Skeletal muscle satellite cell (primary cell): ENCODE data around the gene KCNQ1.

ENCODE experiments used
- H3K27me3 ChIP-seq: 2 replicates; pipeline ENCODE4 v1.7.0; 2013; ENCODE audit warnings: low read length; ENCODE audit not compliant: control insufficient read depth, insufficient read depth
- H3K36me3 ChIP-seq: 2 replicates; pipeline ENCODE4 v1.7.0; 2013; ENCODE audit warnings: mild to moderate bottlenecking, control low read depth, low read length; ENCODE audit not compliant: insufficient read depth
- H3K4me1 ChIP-seq: 2 replicates; pipeline ENCODE4 v1.7.0; 2013; ENCODE audit warnings: low read length; ENCODE audit not compliant: control insufficient read depth, insufficient read depth
- H3K4me2 ChIP-seq: 2 replicates; pipeline ENCODE4 v1.7.0; 2013; ENCODE audit warnings: mild to moderate bottlenecking, low read length
- H3K4me3 ChIP-seq: 2 replicates; pipeline ENCODE4 v1.7.0; 2013; ENCODE audit warnings: low read length
- H3K9ac ChIP-seq: 2 replicates; pipeline ENCODE4 v1.7.0; 2013; ENCODE audit warnings: mild to moderate bottlenecking, low read depth, low read length, moderate library complexity
- H3K9me3 ChIP-seq: replicated peaks from 2 replicates; pipeline ENCODE4 v1.7.0; 2013; ENCODE audit warnings: mild to moderate bottlenecking, control low read depth, low read length

Gene KCNQ1

DNA sequence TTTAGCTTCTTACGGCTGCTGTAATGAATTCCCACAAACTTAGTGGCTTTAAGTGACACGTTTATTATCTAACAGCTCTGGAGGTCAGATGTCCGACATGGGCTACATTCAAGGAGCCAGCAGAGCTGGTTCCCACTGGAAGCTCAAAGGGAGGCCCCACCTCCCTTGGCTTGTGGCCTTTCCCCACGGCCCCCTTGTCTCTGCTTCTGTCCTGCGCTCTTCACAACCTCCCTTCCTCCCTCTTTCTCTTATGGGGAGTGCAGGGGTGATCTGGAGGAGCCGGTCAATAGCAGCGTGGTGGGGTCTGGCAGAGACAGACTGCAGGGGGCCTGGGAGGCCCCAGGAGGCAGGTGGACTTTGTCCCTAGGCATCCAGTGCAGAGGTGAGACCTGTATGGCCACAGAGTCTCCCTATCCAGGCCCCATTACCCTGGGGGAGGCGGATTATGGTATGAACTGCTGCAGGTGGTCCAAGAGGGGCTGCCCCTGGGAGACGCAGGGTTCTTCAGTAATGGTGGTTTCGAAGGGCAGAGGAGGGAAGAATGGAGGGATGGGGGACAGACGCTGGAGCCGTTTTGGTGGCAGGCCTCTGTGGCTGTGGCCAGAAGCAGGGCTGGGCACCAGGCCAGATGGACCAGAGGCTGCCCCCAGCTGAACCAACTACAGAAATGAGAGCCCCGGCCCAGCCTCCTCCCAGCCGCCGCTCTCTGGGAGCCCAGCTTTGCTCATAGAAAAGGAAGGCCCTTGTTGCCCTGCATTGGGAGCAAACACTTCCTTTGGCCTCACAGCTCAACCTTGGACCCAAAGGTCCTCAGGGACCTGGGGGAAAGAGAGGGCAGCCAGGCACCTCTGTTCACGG is 285.7 kb downstream of the KCNQ1 start:
- Histone ChIP-seq H3K4me3 (no peak overlapping the region), H3K9me3 (no peaks in the 10 kb centered on the region), H3K4me2 (no peak overlapping the region), H3K36me3 (no peaks in the 10 kb centered on the region), H3K9ac (no peak overlapping the region), H3K27me3 (peaks cover 29% of the 10 kb centered on the region), H3K4me1 (no peaks in the 10 kb centered on the region)

DNA sequence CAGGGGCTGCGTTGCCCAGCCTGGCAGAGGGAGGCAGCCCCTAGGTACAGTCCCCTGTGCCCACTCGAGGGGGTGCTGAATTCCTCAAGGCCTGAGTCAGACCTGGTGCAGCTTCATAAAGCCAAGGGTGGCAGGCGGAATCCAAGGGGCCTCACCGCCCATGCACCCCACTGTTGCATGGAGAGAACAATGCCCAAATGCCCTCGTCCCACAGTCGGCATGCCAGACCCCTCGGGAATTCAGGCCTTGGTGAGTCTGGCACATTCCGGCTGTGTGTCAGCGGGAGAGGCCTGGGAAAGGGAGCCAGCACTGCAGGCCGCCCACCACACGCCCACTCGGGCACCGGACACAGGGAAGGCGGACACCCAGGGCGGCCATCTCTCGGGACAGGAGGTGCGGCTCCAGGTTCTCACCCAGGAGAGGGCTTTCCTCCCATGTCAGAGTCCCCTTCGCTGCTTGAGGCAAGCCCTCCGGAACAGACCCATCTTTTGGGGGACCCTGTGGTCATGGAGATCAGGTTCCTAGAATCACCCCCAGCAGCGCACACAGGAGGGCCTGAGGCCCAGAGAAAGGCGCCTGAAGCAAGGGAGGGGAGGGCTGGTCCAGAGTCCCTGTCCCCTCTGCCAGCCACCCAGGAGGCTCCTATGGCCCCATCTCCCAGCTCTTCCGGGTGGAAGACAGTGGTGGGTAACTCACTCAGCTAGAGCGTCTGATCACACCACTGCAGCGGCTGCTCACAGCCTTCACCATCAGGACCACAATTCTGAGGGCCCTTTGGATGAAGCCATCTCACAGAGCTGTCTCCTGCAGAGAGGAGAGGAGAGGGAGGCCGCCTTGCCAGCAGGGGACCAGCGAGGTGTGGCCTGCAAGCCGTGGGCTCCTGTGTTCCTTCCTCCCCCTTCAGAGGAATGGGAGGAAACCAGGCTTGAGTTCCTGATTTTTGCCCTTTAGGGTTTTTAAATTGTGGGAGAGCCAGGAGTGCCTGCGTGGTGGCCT is 286.6 kb downstream of the KCNQ1 start:
- H3K27me3 ChIP-seq: peaks cover 24% of the 10 kb centered on the region
- no peaks in the 10 kb centered on the region for H3K9me3 ChIP-seq
- no peak overlapping the region for H3K4me3 ChIP-seq
- no peak overlapping the region for H3K4me2 ChIP-seq
- no peak overlapping the region for H3K9ac ChIP-seq
- no peaks in the 10 kb centered on the region for H3K36me3 ChIP-seq
- H3K4me1 ChIP-seq: no peaks in the 10 kb centered on the region

- Histone ChIP-seq H3K36me3 (no peaks in the 10 kb centered on the region), H3K27me3 (peaks cover 15% of the 10 kb centered on the region), H3K9me3 (no peaks in the 10 kb centered on the region), H3K4me3 (no peak overlapping the region), H3K4me2 (no peak overlapping the region), H3K9ac (no peak overlapping the region), H3K4me1 (no peaks in the 10 kb centered on the region)
Observed at GRCh38 chr11:2732261-2732939, 287.6 kb downstream of the KCNQ1 start.

- no peak overlapping the region for H3K9ac ChIP-seq
- H3K4me3 ChIP-seq: no peak overlapping the region
- H3K4me1 ChIP-seq: peaks cover 6% of the 10 kb centered on the region
- H3K36me3 ChIP-seq: no peaks in the 10 kb centered on the region
- H3K27me3 ChIP-seq: peaks cover 8% of the 10 kb centered on the region
- H3K4me2 ChIP-seq: no peak overlapping the region
- H3K9me3 ChIP-seq: no peaks in the 10 kb centered on the region
Observed at GRCh38 chr11:2732940-2733628, 288.3 kb downstream of the KCNQ1 start.

GRCh38 chr11:2734181-2735052 is 289.6 kb downstream of the KCNQ1 start:
- H3K4me2 ChIP-seq: no peak overlapping the region
- H3K4me3 ChIP-seq: no peak overlapping the region
- H3K27me3 ChIP-seq: peaks cover 6% of the 10 kb centered on the region
- peaks cover 6% of the 10 kb centered on the region for H3K4me1 ChIP-seq
- no peaks in the 10 kb centered on the region for H3K9me3 ChIP-seq
- no peak overlapping the region for H3K9ac ChIP-seq
- no peaks in the 10 kb centered on the region for H3K36me3 ChIP-seq

DNA sequence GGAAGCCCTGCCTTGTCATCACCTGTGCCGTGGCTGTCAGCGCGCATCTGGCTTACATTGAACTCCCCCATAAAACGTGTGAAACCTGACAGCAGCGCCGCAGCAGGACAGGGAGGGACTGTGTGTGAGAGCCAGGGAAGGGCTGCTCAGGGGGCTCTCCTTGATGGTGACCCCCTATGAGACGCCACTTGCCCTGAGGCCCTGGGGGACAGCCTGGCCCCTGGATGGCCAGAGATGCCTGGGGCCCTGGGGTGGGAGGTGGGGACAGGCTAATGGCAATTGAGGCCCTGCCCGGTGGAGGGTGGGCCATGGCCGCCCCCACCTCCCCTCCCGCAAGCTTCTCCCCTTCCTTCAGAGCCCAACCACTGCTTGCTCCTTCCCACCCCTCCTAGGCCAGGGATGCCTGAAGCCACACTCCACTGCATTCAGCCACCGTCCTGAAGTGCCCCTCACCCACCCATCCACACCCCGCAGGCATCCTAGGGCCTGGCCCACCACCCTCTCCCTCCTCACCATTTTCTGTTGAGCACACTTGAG is 290.3 kb downstream of the KCNQ1 start:
- no peak overlapping the region for H3K4me3 ChIP-seq
- H3K9me3 ChIP-seq: no peaks in the 10 kb centered on the region
- no peaks in the 10 kb centered on the region for H3K36me3 ChIP-seq
- H3K27me3 ChIP-seq: no peaks in the 10 kb centered on the region
- H3K9ac ChIP-seq: no peak overlapping the region
- H3K4me1 ChIP-seq: peaks cover 6% of the 10 kb centered on the region
- no peak overlapping the region for H3K4me2 ChIP-seq

GRCh38 chr11:2736577-2737225 is 291.9 kb downstream of the KCNQ1 start:
- Histone ChIP-seq H3K4me2 (no peak overlapping the region), H3K4me3 (no peak overlapping the region), H3K36me3 (no peaks in the 10 kb centered on the region), H3K9me3 (no peaks in the 10 kb centered on the region), H3K27me3 (no peaks in the 10 kb centered on the region), H3K4me1 (peaks cover 7% of the 10 kb centered on the region), H3K9ac (no peak overlapping the region)

GRCh38 chr11:2737226-2737590 is 292.4 kb downstream of the KCNQ1 start:
- peaks cover 8% of the 10 kb centered on the region for H3K4me1 ChIP-seq
- H3K9ac ChIP-seq: no peak overlapping the region
- H3K4me3 ChIP-seq: no peak overlapping the region
- H3K36me3 ChIP-seq: no peaks in the 10 kb centered on the region
- no peaks in the 10 kb centered on the region for H3K9me3 ChIP-seq
- H3K4me2 ChIP-seq: no peak overlapping the region
- no peaks in the 10 kb centered on the region for H3K27me3 ChIP-seq

GRCh38 chr11:2737866-2738265 is 293.1 kb downstream of the KCNQ1 start:
- Histone ChIP-seq H3K9ac (no peak overlapping the region), H3K27me3 (no peaks in the 10 kb centered on the region), H3K4me2 (no peak overlapping the region), H3K9me3 (no peaks in the 10 kb centered on the region), H3K36me3 (no peaks in the 10 kb centered on the region), H3K4me1 (peaks cover 8% of the 10 kb centered on the region), H3K4me3 (no peak overlapping the region)
